Camera-type eye (tissue), 1 donor: ENCODE data around the gene TAS2R14. TPM values are rescaled to one million over a fixed set of nuclear protein-coding genes. Genes with fewer than 3 reads are reported as not detected.

Source experiments
- total RNA-seq: library from RNA; depleted of rRNA; stranded (reverse); fragments of >200 nt; gene quantifications from one replicate; pipeline ENCODE4 v1.2.3, GENCODE V29; 2014

The TAS2R14 gene, protein sequence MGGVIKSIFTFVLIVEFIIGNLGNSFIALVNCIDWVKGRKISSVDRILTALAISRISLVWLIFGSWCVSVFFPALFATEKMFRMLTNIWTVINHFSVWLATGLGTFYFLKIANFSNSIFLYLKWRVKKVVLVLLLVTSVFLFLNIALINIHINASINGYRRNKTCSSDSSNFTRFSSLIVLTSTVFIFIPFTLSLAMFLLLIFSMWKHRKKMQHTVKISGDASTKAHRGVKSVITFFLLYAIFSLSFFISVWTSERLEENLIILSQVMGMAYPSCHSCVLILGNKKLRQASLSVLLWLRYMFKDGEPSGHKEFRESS
- total RNA-seq: 21.2 TPM

DNA sequence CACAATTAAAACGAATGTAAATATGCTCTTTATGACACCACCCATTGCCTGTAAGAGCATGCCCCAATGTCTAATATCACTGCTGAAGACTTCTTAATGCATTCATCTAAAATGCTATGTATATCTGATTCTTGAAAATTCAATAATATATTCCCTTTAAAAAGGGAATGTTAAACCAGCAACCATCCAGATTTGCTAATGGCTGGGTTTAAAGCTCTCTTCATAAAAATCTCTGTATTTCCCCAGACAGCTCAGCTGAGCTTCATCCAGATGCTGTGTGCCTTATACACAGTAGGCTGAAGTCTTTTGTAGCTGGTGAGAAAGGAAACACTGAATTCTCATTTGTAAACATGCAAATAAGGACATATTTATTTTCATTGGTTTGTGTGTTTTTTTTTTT is at the start of gene TAS2R14:
TAS2R14 (minus strand) TSS at position 101 of the 400 bp plus-strand sequence; CDS start at position 45, 56 bp downstream.

DNA sequence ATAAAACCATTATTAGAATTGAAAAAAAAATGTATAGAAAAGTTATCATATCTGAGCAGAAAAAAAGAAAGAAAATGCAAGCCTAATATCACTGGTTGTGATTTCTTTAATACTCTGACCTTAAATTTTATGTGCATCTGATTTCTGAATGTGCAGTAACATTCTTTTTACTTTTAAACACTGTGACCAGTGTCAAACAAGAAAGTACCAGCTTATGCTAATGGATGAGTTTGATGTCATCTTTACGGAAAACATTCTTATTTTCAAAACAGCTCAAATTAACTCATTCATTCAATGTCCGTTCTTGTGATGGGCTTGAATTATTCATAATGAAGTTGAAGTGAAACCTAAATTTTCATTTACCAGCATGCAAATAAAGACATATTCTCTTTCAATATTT is 47.7 kb upstream of the TAS2R14 start, which contains the start of gene TAS2R50:
TAS2R50 (minus strand) TSS at position 101 of the 400 bp plus-strand sequence; CDS start at position 49, 52 bp downstream.

DNA sequence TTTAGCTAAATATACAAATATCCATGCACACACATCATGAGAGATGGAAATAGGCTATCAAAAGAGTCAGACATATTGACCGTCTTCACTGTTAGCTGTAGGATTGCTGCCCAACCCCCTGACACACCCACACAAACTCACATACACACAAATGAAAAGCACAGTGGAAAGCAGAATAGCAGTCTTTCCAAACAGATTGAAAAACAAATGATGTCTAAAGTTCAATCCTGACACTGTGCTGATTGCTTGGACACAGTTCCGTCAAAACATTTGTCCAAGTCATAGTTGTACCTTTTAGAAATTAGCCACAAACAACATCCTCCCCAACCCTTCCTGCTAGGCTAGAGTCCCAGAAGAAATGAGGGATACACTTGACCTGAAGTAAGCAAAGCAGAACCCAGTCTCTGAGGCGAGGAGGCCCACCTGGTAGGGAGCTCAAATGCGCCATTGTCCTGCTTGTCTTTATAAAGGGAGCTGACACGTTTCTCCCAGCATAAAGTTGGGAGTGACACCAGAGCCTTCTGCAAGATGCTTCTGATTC is 10.2 kb downstream of the TAS2R14 start, which contains the start of gene PRH2:
PRH2 (plus strand) TSS at position 491 of the 541 bp plus-strand sequence; CDS start at position 529, 38 bp downstream.

DNA sequence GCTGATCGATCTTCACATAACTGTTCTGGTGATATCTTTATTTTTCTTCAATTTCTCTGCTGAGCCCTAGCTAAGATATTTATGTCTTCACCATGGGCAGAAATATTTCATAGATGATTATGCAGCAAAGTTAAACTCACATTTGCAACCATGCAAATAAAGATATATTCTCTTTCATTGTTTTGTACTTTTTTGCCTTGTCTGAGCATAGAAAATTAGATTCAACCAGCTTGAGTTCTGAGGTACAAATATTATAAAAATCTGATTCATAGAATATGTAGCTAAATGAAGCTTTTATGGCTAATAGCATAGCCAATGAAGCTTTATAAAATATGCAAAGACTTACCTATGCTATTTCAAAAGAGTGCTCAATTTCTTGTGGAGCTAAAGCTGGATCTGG is 29.6 kb downstream of the TAS2R14 start, which contains the start of gene TAS2R13:
TAS2R13 (minus strand) TSS at position 101 of the 400 bp plus-strand sequence. CDS start 264 bp downstream, outside the sequence.

Other genes with a start within 250 kb of the TAS2R14 start
- 159 TPM for gene YBX3, start 215.9 kb downstream of the TAS2R14 start, total RNA-seq
- not detected for gene TAS2R7, start 136.6 kb downstream of the TAS2R14 start, total RNA-seq
- gene TAS2R8, start 132.0 kb downstream of the TAS2R14 start, total RNA-seq: not detected
- not detected for gene TAS2R9, start 129.1 kb downstream of the TAS2R14 start, total RNA-seq
- 5.8 TPM for gene TAS2R10, start 112.9 kb downstream of the TAS2R14 start, total RNA-seq
- gene PRR4, start 89.8 kb downstream of the TAS2R14 start, total RNA-seq: 11.7 TPM
- gene PRH1, start 55.0 kb downstream of the TAS2R14 start, total RNA-seq: 117 TPM
- 12.4 TPM for gene TAS2R13, start 29.7 kb downstream of the TAS2R14 start, total RNA-seq
- gene PRH2, start 10.0 kb downstream of the TAS2R14 start, total RNA-seq: not detected
- gene TAS2R50, start 47.6 kb upstream of the TAS2R14 start, total RNA-seq: 17.0 TPM
- 20.5 TPM for gene TAS2R20, start 59.0 kb upstream of the TAS2R14 start, total RNA-seq
- 42.2 TPM for gene TAS2R19, start 83.4 kb upstream of the TAS2R14 start, total RNA-seq
- 30.5 TPM for gene TAS2R31, start 92.1 kb upstream of the TAS2R14 start, total RNA-seq
- gene TAS2R46, start 123.0 kb upstream of the TAS2R14 start, total RNA-seq: 15.8 TPM
- 27.2 TPM for gene TAS2R43, start 153.1 kb upstream of the TAS2R14 start, total RNA-seq
- gene TAS2R30, start 195.4 kb upstream of the TAS2R14 start, total RNA-seq: 37.2 TPM
- gene SMIM10L1, start 231.9 kb upstream of the TAS2R14 start, total RNA-seq: 11.3 TPM
- gene TAS2R42, start 247.7 kb upstream of the TAS2R14 start, total RNA-seq: not detected